WERI-Rb-1 (cell line): Measurements from ENCODE around the gene PTPA.

Source experiments
- DNase-seq: peaks from one replicate; pipeline ENCODE4 v3.0.0-alpha.2; 2020
- H3K27ac ChIP-seq: fragments of 250-450 bp; sonication (Bioruptor Pico); 2 replicates; pipeline ENCODE4 v1.5.1; 2020; ENCODE audit warnings: mild to moderate bottlenecking, moderate library complexity
- H3K27me3 ChIP-seq: fragments of 250-450 bp; sonication (Bioruptor Pico); 2 replicates; pipeline ENCODE4 v1.5.1; 2021; ENCODE audit warnings: mild to moderate bottlenecking, low read depth, moderate library complexity; ENCODE audit not compliant: insufficient read depth, severe bottlenecking
- H3K36me3 ChIP-seq: fragments of 250-450 bp; sonication (Bioruptor Pico); 2 replicates; pipeline ENCODE4 v1.5.1; 2020; ENCODE audit warnings: mild to moderate bottlenecking, moderate library complexity
- H3K4me3 ChIP-seq: 2 replicates; pipeline ENCODE4 v1.5.1; 2011; ENCODE audit warnings: low read depth, mild to moderate bottlenecking, control low read depth, low read length
- H3K9me3 ChIP-seq: fragments of 250-450 bp; sonication (Bioruptor Pico); 2 replicates; pipeline ENCODE4 v1.5.1; 2021; ENCODE audit warnings: mild to moderate bottlenecking, moderate library complexity; ENCODE audit not compliant: severe bottlenecking
- CTCF ChIP-seq: IDR thresholded peaks from 2 replicates; pipeline ENCODE4 v1.5.1; 2011; ENCODE audit warnings: low read depth, mild to moderate bottlenecking, control low read depth, inconsistent platforms, low read length

The PTPA gene

GRCh38 chr9:129175515-129175824, 64.3 kb downstream of the PTPA start:
- Histone ChIP-seq H3K27me3 (peaks cover 7% of the 10 kb centered on the region), H3K9me3 (no peaks in the 10 kb centered on the region), H3K36me3 (no peaks in the 10 kb centered on the region), H3K4me3 (peak overlapping the region; percentile 76), H3K27ac (peak overlapping the region; percentile 38)
- no peak for DNase-seq
- TF ChIP-seq CTCF, result no peak

DNA sequence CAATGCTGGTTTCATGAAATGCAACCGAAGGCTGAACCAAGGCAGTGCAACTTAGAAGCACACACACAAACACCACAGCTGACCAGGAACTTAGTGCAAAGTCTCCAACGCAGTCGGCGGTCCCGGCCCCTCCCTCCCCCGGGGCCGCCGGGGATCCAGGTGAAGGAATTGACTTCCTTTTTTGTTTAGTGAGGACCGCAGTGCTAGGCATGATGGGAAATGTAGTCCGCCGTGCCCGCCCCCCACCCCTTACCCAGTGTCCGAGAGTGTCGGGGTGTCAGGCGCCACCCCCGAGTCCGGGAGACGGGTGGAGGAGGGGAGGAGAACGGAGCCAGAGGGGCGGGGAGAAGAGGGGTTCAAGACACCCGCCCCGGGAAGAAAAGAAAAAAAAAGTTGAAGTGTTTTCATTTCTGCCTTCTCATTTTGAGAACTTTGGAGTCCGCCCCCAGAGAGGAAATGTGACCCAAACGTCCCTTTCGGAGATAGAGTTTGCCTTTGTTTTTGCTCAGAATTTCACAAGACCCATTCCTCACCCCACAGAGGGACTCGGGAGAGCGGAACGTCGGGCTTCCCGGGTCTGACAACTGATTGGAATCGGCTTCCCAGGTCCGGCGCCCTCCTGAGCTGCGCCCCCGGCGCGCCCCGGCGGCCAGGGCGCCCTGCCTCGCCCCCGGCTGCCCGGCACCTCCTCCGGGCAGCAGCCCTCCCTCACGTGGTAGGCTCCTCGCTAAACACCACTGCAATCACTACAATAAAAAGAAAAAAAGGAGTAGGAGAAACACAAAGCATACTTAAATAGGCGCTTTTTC, 64.8 kb downstream of the PTPA start:
- peak overlapping the region; percentile 38 for H3K27ac ChIP-seq
- no peaks in the 10 kb centered on the region for H3K36me3 ChIP-seq
- H3K4me3 ChIP-seq, result peak overlapping the region; percentile 76
- H3K27me3 ChIP-seq, result peaks cover 7% of the 10 kb centered on the region
- peak; percentile 83 for DNase-seq
- no peaks in the 10 kb centered on the region for H3K9me3 ChIP-seq
- no peak for TF ChIP-seq CTCF

GRCh38 chr9:129176701-129177442, 65.7 kb downstream of the PTPA start:
- H3K27me3 ChIP-seq, result peaks cover 7% of the 10 kb centered on the region
- H3K27ac ChIP-seq, result peak overlapping the region; percentile 38
- H3K4me3 ChIP-seq, result peak overlapping the region; percentile 76
- DNase-seq, result peak; percentile 49
- no peaks in the 10 kb centered on the region for H3K36me3 ChIP-seq
- TF ChIP-seq CTCF, result no peak
- no peaks in the 10 kb centered on the region for H3K9me3 ChIP-seq

GRCh38 chr9:129177443-129177790, 66.2 kb downstream of the PTPA start:
- H3K27ac ChIP-seq, result peak overlapping the region; percentile 57
- no peaks in the 10 kb centered on the region for H3K36me3 ChIP-seq
- no peak for TF ChIP-seq CTCF
- H3K27me3 ChIP-seq, result peaks cover 7% of the 10 kb centered on the region
- H3K9me3 ChIP-seq, result no peaks in the 10 kb centered on the region
- DNase-seq, result no peak
- peak overlapping the region; percentile 79 for H3K4me3 ChIP-seq

DNA sequence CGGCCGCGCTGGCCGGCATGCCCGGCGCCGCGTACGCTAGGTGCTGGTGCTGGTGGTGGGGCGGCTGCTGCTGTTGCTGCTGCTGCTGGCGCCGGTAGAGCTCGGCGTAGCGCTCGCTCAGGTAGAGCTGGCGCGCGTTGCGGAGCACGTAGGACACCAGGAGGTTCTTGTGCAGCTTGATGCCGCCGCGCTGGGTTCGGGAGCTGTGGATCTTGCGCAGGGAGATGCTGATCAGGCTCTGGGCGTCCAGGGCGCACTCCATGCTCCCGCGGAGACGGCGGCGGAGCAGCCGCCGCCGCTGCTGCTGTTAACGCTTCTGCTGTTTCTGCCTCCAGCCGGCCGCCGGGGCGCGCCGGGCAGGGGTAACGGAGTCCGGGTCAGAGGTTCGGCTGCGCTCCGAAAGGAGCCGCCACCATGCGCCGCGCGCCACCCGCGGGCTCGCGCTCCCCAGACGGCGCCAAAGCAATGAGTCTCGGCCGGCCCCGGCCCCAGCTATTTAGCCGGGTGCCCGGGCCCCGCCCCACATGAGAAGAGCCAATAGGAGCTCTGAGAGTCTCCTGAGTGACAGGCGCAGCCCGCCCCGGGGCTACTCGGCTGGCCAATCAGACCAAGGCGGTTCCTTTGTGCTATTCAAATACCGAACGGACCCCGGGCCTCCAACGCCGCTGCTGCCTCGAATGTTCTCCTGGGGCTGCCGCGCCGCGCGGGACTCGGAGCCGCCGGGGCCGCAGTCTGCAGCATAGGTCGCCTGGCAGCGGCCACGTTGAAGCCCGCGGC, 66.8 kb downstream of the PTPA start, which contains the start of gene IER5L:
TSS of gene IER5L (minus strand) at position 471 of the 777 bp plus-strand sequence. CDS start at position 262, 209 bp downstream.
- H3K9me3 ChIP-seq, result no peaks in the 10 kb centered on the region
- H3K4me3 ChIP-seq, result peak within 1 kb of the TSS; percentile 79
- H3K36me3 ChIP-seq, result no peaks in the 10 kb centered on the region
- DNase-seq, result peak; percentile 98
- TF ChIP-seq CTCF, result no peak
- H3K27ac ChIP-seq, result peak within 1 kb of the TSS; percentile 57
- peaks cover 7% of the 10 kb centered on the region for H3K27me3 ChIP-seq
